Measurements from ENCODE around the gene DVL1. TPM values are rescaled to one million over a fixed set of nuclear protein-coding genes. Genes with fewer than 3 reads are reported as not detected.

The DVL1 gene
- total RNA-seq, 1 experiment from 2014 or later, result 91.4 TPM

DNA sequence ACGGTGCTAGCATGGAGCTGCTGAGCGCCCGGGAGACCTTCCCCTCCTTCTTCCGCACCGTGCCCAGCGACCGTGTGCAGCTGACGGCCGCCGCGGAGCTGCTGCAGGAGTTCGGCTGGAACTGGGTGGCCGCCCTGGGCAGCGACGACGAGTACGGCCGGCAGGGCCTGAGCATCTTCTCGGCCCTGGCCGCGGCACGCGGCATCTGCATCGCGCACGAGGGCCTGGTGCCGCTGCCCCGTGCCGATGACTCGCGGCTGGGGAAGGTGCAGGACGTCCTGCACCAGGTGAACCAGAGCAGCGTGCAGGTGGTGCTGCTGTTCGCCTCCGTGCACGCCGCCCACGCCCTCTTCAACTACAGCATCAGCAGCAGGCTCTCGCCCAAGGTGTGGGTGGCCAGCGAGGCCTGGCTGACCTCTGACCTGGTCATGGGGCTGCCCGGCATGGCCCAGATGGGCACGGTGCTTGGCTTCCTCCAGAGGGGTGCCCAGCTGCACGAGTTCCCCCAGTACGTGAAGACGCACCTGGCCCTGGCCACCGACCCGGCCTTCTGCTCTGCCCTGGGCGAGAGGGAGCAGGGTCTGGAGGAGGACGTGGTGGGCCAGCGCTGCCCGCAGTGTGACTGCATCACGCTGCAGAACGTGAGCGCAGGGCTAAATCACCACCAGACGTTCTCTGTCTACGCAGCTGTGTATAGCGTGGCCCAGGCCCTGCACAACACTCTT lies 17.0 kb downstream of the DVL1 start:
- ChIA-PET POLR2A (interaction anchor here (0.5 to 2.0 kb wide), 3 partner anchors 11 to 193 kb away, joined by 3 to 5 read pairs (median 4); no protein-coding TSS in a partner anchor), CTCF (interaction anchor here (1.0 kb wide), 1 partner anchor 42 kb away, joined by 3 read pairs; no protein-coding TSS in a partner anchor)
- no peak for DNase-seq (ENCODE audit: low spot score)

DNA sequence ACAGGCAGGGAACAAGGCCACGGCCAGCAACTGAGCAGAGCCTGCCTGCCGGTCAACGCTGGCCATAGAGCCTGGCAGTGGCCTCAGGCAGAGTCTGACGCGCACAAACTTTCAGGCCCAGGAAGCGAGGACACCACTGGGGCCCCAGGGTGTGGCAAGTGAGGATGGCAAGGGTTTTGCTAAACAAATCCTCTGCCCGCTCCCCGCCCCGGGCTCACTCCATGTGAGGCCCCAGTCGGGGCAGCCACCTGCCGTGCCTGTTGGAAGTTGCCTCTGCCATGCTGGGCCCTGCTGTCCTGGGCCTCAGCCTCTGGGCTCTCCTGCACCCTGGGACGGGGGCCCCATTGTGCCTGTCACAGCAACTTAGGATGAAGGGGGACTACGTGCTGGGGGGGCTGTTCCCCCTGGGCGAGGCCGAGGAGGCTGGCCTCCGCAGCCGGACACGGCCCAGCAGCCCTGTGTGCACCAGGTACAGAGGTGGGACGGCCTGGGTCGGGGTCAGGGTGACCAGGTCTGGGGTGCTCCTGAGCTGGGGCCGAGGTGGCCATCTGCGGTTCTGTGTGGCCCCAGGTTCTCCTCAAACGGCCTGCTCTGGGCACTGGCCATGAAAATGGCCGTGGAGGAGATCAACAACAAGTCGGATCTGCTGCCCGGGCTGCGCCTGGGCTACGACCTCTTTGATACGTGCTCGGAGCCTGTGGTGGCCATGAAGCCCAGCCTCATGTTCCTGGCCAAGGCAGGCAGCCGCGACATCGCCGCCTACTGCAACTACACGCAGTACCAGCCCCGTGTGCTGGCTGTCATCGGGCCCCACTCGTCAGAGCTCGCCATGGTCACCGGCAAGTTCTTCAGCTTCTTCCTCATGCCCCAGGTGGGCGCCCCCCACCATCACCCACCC lies 17.9 kb downstream of the DVL1 start, which contains the start of gene TAS1R3:
Gene TAS1R3, plus strand, starts transcription at position 213 of the 898 bp plus-strand sequence. Its CDS starts 66 bp downstream, at position 279.
- Mint-ChIP-seq H3K27ac (no peak within 1 kb of the TSS; the same call in 1 of the 2 replicates), H3K4me1 (no peaks in the 10 kb centered on the region), H3K9me3 (peaks cover 4% of the 10 kb centered on the region), H3K4me3 (no peak within 1 kb of the TSS), H3K27me3 (ENCODE audit: low read depth) (no peaks in the 10 kb centered on the region), H3K36me3 (no peaks in the 10 kb centered on the region)
- DNase-seq (ENCODE audit: low spot score), result no peak
- ChIA-PET POLR2A (interaction anchor here (0.5 to 2.0 kb wide), 4 partner anchors 12 to 276 kb away, joined by 3 to 5 read pairs (median 4); no protein-coding TSS in a partner anchor), CTCF (interaction anchor here (1.0 kb wide), 1 partner anchor 41 kb away, joined by 3 read pairs; no protein-coding TSS in a partner anchor)
- ATAC-seq, result no peak
- TF ChIP-seq, protein P1, sequence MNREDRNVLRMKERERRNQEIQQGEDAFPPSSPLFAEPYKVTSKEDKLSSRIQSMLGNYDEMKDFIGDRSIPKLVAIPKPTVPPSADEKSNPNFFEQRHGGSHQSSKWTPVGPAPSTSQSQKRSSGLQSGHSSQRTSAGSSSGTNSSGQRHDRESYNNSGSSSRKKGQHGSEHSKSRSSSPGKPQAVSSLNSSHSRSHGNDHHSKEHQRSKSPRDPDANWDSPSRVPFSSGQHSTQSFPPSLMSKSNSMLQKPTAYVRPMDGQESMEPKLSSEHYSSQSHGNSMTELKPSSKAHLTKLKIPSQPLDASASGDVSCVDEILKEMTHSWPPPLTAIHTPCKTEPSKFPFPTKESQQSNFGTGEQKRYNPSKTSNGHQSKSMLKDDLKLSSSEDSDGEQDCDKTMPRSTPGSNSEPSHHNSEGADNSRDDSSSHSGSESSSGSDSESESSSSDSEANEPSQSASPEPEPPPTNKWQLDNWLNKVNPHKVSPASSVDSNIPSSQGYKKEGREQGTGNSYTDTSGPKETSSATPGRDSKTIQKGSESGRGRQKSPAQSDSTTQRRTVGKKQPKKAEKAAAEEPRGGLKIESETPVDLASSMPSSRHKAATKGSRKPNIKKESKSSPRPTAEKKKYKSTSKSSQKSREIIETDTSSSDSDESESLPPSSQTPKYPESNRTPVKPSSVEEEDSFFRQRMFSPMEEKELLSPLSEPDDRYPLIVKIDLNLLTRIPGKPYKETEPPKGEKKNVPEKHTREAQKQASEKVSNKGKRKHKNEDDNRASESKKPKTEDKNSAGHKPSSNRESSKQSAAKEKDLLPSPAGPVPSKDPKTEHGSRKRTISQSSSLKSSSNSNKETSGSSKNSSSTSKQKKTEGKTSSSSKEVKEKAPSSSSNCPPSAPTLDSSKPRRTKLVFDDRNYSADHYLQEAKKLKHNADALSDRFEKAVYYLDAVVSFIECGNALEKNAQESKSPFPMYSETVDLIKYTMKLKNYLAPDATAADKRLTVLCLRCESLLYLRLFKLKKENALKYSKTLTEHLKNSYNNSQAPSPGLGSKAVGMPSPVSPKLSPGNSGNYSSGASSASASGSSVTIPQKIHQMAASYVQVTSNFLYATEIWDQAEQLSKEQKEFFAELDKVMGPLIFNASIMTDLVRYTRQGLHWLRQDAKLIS (CRISPR knock-in tag; IDR thresholded peaks at IDR 0.05; ENCODE audit: borderline replicate concordance), result no peak
- no peak for TF ChIP-seq OVOL2 (CRISPR knock-in tag; IDR thresholded peaks at IDR 0.05; ENCODE audit: borderline replicate concordance)
- no peak for TF ChIP-seq GRHL2 (CRISPR knock-in tag; IDR thresholded peaks at IDR 0.05; ENCODE audit: insufficient replicate concordance, severe bottlenecking)
- no peak for TF ChIP-seq TP53 (CRISPR knock-in tag; IDR thresholded peaks at IDR 0.05)
- TF ChIP-seq, protein P2, sequence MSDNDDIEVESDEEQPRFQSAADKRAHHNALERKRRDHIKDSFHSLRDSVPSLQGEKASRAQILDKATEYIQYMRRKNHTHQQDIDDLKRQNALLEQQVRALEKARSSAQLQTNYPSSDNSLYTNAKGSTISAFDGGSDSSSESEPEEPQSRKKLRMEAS (CRISPR knock-in tag; IDR thresholded peaks at IDR 0.05), result no peak
- TF ChIP-seq, protein P3, sequence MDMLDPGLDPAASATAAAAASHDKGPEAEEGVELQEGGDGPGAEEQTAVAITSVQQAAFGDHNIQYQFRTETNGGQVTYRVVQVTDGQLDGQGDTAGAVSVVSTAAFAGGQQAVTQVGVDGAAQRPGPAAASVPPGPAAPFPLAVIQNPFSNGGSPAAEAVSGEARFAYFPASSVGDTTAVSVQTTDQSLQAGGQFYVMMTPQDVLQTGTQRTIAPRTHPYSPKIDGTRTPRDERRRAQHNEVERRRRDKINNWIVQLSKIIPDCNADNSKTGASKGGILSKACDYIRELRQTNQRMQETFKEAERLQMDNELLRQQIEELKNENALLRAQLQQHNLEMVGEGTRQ (CRISPR knock-in tag; IDR thresholded peaks at IDR 0.05), result no peak
- TF ChIP-seq, protein P4, sequence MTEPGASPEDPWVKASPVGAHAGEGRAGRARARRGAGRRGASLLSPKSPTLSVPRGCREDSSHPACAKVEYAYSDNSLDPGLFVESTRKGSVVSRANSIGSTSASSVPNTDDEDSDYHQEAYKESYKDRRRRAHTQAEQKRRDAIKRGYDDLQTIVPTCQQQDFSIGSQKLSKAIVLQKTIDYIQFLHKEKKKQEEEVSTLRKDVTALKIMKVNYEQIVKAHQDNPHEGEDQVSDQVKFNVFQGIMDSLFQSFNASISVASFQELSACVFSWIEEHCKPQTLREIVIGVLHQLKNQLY (CRISPR knock-in tag; IDR thresholded peaks at IDR 0.05), result no peak
- TF ChIP-seq RORB (CRISPR knock-in tag; IDR thresholded peaks at IDR 0.05), result no peak

More for the DNA sequence above, 17.0 kb downstream of the DVL1 start:
- no peak overlapping the region for H3K4me3 Mint-ChIP-seq
- no peak for TF ChIP-seq ZNF671 (CRISPR knock-in tag; IDR thresholded peaks at IDR 0.05)
- TF ChIP-seq, protein P5, sequence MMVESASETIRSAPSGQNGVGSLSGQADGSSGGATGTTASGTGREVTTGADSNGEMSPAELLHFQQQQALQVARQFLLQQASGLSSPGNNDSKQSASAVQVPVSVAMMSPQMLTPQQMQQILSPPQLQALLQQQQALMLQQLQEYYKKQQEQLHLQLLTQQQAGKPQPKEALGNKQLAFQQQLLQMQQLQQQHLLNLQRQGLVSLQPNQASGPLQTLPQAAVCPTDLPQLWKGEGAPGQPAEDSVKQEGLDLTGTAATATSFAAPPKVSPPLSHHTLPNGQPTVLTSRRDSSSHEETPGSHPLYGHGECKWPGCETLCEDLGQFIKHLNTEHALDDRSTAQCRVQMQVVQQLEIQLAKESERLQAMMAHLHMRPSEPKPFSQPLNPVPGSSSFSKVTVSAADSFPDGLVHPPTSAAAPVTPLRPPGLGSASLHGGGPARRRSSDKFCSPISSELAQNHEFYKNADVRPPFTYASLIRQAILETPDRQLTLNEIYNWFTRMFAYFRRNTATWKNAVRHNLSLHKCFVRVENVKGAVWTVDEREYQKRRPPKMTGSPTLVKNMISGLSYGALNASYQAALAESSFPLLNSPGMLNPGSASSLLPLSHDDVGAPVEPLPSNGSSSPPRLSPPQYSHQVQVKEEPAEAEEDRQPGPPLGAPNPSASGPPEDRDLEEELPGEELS (CRISPR knock-in tag; IDR thresholded peaks at IDR 0.05), result no peak
- TF ChIP-seq, protein P6, sequence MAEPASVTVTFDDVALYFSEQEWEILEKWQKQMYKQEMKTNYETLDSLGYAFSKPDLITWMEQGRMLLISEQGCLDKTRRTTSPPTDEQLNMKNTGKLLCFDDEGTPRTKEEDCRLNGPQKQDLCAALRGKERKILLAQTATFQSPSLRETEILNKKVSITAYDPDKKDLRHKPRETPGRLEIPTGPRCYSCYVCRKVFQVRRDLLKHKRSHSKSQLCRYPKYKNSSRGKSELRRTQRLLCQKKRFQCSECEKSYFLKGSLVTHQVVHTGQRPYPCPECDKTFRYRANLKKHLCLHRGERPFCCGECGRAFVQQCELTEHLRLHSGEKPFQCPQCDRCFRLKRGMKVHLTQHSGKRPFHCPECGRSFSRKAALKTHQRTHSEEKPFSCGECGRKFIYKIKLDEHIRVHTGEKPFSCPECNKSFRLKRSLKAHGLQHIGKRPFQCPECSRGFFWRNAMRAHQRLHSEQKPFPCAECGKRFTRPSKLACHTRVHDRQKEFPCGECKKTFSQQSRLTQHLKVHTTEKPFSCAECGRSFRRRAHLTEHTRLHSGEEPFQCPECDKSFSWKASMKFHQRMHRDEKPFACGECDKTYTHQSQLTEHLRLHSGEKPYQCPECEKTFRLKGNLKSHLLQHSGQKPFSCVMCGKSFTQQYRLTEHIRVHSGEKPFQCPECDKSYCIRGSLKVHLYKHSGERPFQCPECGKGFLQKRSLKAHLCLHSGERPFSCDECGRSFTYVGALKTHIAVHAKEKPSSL (CRISPR knock-in tag; conservative IDR thresholded peaks at IDR 0.05), result no peak
- TF ChIP-seq, protein P7, sequence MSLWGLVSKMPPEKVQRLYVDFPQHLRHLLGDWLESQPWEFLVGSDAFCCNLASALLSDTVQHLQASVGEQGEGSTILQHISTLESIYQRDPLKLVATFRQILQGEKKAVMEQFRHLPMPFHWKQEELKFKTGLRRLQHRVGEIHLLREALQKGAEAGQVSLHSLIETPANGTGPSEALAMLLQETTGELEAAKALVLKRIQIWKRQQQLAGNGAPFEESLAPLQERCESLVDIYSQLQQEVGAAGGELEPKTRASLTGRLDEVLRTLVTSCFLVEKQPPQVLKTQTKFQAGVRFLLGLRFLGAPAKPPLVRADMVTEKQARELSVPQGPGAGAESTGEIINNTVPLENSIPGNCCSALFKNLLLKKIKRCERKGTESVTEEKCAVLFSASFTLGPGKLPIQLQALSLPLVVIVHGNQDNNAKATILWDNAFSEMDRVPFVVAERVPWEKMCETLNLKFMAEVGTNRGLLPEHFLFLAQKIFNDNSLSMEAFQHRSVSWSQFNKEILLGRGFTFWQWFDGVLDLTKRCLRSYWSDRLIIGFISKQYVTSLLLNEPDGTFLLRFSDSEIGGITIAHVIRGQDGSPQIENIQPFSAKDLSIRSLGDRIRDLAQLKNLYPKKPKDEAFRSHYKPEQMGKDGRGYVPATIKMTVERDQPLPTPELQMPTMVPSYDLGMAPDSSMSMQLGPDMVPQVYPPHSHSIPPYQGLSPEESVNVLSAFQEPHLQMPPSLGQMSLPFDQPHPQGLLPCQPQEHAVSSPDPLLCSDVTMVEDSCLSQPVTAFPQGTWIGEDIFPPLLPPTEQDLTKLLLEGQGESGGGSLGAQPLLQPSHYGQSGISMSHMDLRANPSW (CRISPR knock-in tag; conservative IDR thresholded peaks at IDR 0.05; ENCODE audit: low read depth), result no peak
- H3K4me1 Mint-ChIP-seq, result no peaks in the 10 kb centered on the region
- no peak overlapping the region for H3K27ac Mint-ChIP-seq
- no peak for ATAC-seq
- no peaks in the 10 kb centered on the region for H3K36me3 Mint-ChIP-seq
- no peaks in the 10 kb centered on the region for H3K27me3 Mint-ChIP-seq (ENCODE audit: low read depth)
- H3K9me3 Mint-ChIP-seq, result peaks cover 4% of the 10 kb centered on the region

Data from WTC11 (cell line).